Midbrain (tissue), 1 donor: Measurements from ENCODE around the gene POMC.
"Not testable (repeated sequence)": the region's sequence is repeated elsewhere in the genome, so short reads cannot be mapped to it uniquely, and the experiment has no call there.

ENCODE experiments used
- DNase-seq: peaks from one replicate; lab custom pipeline; 2025; lab: John Stamatoyannopoulos, UW

The POMC gene

DNA sequence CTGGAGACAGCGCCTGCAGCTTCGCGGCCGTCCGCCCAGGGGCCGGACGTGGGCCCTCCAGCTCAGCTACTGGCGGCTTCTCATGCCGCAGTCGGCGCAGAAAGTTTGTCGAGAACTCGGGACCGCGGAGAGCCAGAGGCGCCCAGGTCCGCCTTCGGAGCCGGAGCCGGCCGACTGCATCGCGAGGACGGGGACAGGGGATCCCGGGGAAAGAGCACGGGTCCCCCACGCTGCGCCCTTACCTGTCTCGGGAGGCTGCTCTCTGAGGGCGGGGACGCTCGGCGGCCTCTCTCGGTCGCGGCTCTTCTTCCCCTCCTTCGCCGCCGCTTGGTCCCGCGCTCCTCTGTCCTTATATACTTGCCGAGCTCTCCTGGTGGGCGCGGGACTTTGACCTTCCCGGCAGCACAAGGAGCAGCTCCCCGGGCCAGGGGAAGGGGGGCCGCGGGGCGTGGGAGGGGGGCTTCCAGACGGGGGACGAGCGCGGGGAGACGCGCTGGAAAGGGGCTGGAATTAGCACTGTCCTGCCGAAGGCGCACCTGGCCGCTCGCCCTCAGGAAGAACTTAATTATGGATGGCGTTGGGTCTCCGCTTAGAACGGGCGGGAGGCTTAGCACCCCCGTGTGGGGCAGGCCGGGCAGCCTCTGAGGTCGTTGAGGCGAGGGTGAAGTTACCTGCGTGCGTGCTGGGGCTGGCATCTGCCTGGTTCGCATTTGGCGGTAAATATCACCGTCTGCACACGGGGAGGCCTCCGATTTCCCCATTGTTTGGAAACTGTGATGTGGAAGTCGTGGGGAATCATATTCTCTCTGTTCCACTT lies at the start of gene POMC:
POMC (minus strand) TSS at position 325 of the 817 bp plus-strand sequence. CDS start 3,808 bp downstream, outside the sequence.
- DNase-seq = no peak

DNA sequence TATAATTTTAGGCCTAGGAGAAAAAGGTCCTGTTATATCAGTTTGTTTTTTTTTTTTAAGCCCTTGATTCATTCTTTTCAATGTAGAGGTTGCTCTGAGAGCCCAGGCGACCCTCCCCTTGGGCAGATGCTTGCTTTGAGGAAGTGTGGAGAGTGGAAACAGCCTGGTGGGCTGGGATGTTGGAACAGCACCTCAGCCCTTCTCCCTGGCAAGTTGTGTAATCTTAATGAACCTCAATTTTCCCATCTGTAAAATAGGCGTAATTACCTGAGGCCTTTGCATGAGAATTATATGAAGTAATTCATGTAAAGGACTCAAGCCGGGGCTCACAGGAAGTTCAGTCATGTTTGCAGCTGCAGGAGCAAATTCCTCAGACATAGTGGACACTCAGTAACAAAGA lies 49.7 kb upstream of the POMC start:
- DNase-seq = no peak

- DNase-seq = peak; percentile 58
Measured at GRCh38 chr2:25215948-25216679, 47.7 kb upstream of the POMC start.

- no peak for DNase-seq
Measured at GRCh38 chr2:25215232-25215631, 46.9 kb upstream of the POMC start.

- no peak for DNase-seq
Measured at GRCh38 chr2:25213229-25213628, 44.8 kb upstream of the POMC start.

GRCh38 chr2:25210923-25211322 lies 42.5 kb upstream of the POMC start:
- DNase-seq = not testable (repeated sequence)

- no peak for DNase-seq
Measured at GRCh38 chr2:25207078-25207545, 38.7 kb upstream of the POMC start.

DNA sequence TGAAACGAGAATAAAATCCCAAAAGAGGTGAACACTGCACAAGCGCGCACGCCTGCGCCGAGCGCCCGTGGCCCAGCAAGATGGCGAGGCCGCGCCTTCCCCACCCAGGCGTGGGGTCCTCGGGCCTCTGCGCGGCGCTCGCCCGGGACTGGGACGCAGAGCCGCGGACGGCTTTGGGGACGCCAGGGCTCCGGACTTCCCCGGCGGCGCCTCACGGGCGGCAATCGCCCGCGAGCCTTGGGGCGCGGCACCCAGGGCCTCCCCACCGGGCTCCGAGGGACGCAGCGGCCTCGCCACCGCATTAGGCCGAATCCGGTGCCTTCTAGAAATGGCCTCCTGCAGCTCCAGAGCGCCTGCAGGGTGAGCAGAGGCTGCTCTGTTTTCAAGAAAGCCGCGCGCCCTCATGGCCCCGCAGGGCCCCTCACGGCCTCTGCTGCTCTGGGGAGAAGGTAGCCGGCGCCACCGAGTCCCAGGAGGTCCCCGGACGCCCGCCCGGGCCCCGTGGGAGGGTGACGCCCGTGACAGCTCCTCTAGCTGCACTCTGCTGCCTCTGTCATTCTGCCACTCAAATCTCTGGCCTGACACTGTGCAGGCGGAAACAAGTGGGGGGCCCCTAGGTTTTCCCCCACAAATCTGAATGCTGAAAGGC lies 35.9 kb upstream of the POMC start:
- DNase-seq = no peak

- no peak for DNase-seq
Measured at GRCh38 chr2:25202275-25202674, 33.9 kb upstream of the POMC start.

GRCh38 chr2:25201794-25202193 lies 33.4 kb upstream of the POMC start:
- DNase-seq = no peak

DNA sequence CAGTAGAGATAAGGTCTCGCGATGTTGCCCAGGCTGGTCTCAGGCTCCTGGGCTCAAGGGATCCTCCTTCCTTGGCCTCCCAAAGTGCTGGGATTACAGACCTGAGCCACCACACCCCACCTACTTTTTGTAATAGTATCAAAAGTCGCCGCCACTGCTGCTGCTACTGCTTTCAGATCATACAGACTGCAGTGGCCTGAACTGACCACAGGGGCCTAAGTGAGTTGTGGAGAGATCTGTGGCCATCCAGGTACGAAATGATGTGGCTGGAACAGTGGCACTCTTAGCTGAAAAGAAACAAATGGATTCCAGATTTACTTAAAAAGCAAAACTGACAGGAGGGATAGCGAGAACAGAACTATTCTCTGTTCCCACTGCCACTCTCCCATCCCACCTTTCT lies 32.9 kb upstream of the POMC start:
- no peak for DNase-seq

DNA sequence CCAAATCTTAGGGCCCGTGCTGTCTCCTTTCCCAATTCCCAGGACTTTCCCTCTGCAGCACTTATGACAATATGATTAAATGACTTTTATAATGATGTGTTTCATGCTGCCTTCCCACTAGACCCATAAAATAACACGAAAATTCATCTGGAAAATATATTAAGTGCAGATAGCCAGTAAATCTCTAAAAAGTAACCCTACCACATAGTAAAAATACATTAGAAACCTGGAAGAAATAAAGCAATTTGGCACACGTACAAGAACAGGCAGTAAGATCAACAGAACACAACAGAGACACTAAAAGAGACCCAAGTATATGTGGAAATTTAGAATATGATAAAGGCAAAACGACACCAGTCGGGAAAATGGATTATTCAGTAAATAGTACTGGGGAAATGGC lies 30.2 kb upstream of the POMC start:
- no peak for DNase-seq

- no peak for DNase-seq
Measured at GRCh38 chr2:25198209-25198525, 29.8 kb upstream of the POMC start.

GRCh38 chr2:25197336-25198208 lies 29.2 kb upstream of the POMC start:
- DNase-seq = no peak

GRCh38 chr2:25194576-25195122 lies 26.3 kb upstream of the POMC start:
- DNase-seq = no peak

DNA sequence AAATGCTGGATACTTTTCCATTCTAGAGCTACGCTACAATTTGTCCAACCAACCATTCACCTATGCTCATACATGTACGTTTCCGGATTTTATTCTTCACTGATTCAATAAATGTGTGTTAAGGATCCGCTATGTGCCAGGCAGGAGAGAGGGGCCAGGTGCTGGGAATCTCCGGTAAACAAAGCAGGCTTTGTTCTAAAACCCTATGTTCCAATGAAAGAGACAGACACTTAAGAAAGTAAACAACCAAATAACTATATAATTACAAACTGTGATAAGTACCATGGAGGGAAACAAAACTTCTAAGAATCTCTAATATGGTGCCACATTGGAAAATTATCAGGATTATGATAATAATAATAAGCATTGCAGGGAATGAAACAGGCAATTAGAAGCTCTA lies 22.2 kb upstream of the POMC start:
- DNase-seq = no peak

DNA sequence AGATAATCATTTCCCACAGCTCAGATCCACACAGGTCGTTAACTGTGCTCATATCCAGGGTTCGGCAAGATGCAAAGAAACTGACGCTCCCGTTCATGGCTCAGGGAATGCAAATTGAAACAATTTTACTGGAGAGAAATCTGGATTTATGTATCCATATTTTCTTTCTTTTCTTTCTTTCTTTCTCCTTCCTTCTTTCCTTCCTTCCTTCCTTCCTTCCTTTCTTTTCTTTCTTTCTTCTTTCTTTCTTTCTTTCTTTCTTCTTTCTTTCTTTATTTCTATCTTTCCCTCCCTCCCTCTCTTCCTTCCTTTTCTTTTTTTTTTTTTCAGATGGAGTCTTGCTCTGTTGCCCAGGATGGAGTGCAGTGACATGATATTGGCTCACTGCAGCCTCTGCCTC lies 20.0 kb upstream of the POMC start:
- no peak for DNase-seq

GRCh38 chr2:25187729-25188350 lies 19.5 kb upstream of the POMC start:
- no peak for DNase-seq

DNA sequence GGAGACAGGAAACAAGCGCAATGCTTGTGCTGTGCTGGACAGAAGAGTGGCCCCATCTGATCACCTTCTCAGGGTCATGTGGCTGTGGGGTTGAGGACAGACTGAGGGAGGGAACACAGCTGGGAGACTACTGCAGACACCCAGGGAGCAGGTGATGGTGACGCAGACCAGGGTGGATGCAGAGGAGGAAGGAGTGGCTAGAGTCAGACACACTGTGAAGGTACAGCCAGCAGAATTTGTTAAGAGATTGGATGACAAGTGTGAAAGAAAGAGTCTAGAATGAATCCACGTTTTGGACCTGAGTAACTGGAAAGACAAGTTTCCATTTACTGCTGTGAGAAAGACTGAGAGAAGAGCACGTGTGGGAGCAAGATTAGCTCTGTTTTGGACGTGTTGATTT lies 15.9 kb upstream of the POMC start:
- DNase-seq = no peak

DNA sequence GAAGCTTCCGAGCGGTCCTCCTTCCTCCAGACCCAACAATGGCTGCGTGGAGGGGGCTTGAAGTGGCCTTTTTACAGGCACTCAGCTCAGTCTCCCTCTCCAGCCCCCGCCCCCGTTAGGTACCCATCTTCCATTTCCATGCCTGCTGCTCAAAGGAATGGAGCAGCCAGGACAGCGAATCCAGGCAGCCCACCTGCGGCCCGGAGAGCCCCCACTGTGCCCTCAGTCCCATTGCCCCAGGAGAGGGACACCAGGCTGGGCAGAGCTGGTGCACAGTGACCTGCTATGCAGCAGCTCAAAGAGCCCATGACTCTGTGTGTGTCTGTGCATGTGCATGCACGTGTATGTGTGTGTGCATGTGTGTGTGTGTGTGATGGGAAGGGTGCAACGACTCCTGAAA lies 10.6 kb upstream of the POMC start:
- DNase-seq = no peak

- no peak for DNase-seq
Measured at GRCh38 chr2:25177211-25177611, 8.8 kb upstream of the POMC start.
